GM12878 (cell line): ENCODE data around the gene SLC25A41. TPM values are rescaled to one million over a fixed set of nuclear protein-coding genes. Genes with fewer than 3 reads are reported as not detected.

Experiments used
- ATAC-seq: fragments of 200-7000 bp; cut with Tn5 transposase; 3 replicates; pipeline ENCODE4 v1.9.1; 2020; ENCODE audit warnings: mild to moderate bottlenecking, moderate library complexity
- BruUV-seq: library from RNA; stranded (reverse); fragments of 400-500 nt; replicated peaks from 2 replicates; lab custom pipeline; 2021; lab: Mats Ljungman, UMichigan
- CTCF ChIA-PET: fragments of 300-600 bp; sonication (Branson Sonifier 250); formaldehyde crosslinking; extraction: SDS; loops from one replicate; lab custom pipeline; 2021; ENCODE audit warnings: inconsistent platforms; lab: Yijun Ruan, JAX
- POLR2A ChIA-PET: fragments of 350-600 bp; formaldehyde crosslinking; extraction: SDS; loops from one replicate; lab custom pipeline; 2021; ENCODE audit warnings: inconsistent platforms; lab: Charles Lee
- RAD21 ChIA-PET: fragments of 300-600 bp; sonication (Branson Sonifier 250); formaldehyde crosslinking; loops from one replicate; lab custom pipeline; 2023; ENCODE audit warnings: antibody characterized with exemption; ENCODE audit not compliant: unreplicated experiment; lab: Charles Lee
- SMC1A ChIA-PET: fragments of 300-600 bp; sonication (Branson Sonifier 250); formaldehyde crosslinking; loops from one replicate; lab custom pipeline; 2023; ENCODE audit not compliant: unreplicated experiment, uncharacterized antibody; lab: Charles Lee
- DNase-seq: peaks from one replicate; pipeline ENCODE4 v3.0.0-alpha.2; 2011; ENCODE audit warnings: low read depth, low spot score
- FAIRE-seq: peaks from 3 replicates; lab custom pipeline; 2011; peaks lifted over from hg19 to GRCh38; lab: Jason Lieb, UNC
- H2AFZ ChIP-seq: 2 replicates; pipeline ENCODE4 v1.6.0; 2011; ENCODE audit warnings: low read depth, low read length, control low read depth; ENCODE audit not compliant: control insufficient read depth
- H3K27ac ChIP-seq: 2 replicates; pipeline ENCODE4 v1.5.1; 2011; ENCODE audit warnings: control low read depth; ENCODE audit not compliant: control insufficient read depth, insufficient read depth
- H3K27me3 ChIP-seq, 2 experiments: replicated peaks in 1 of 2; 2 replicates each; pipeline versions ENCODE4 v1.6.0 to v1.6.1; 2011; ENCODE audit warnings: low read length in 1 of 2; ENCODE audit not compliant: control insufficient read depth in 2 of 2, insufficient read depth in 2 of 2
- H3K36me3 ChIP-seq, 2 experiments: 2 replicates each; pipeline ENCODE4 v1.5.1; 2011; ENCODE audit warnings: low read length in 1 of 2; ENCODE audit not compliant: control insufficient read depth in 2 of 2, insufficient read depth in 2 of 2
- H3K4me1 ChIP-seq: 2 replicates; pipeline ENCODE4 v1.6.1; 2011; ENCODE audit warnings: mild to moderate bottlenecking, low read length, moderate library complexity, mixed read lengths; ENCODE audit not compliant: control insufficient read depth, insufficient read depth
- H3K4me2 ChIP-seq: 2 replicates; pipeline ENCODE4 v1.6.0; 2011; ENCODE audit warnings: control low read depth; ENCODE audit not compliant: control insufficient read depth, insufficient read depth
- H3K4me3 ChIP-seq: fragments of 200-600 bp; sonication (generic); 2 replicates; pipeline ENCODE4 v1.5.1; 2016
- H3K79me2 ChIP-seq: 2 replicates; pipeline ENCODE4 v1.6.0; 2011; ENCODE audit warnings: low read length; ENCODE audit not compliant: control insufficient read depth, insufficient read depth
- H3K9ac ChIP-seq: 2 replicates; pipeline ENCODE4 v1.8.0; 2011; ENCODE audit warnings: low read length, control low read depth, mixed read lengths; ENCODE audit not compliant: control insufficient read depth, insufficient read depth
- H3K9me3 ChIP-seq: replicated peaks from 3 replicates; pipeline ENCODE4 v1.5.1; 2011; ENCODE audit warnings: mild to moderate bottlenecking, low read length; ENCODE audit not compliant: control insufficient read depth, insufficient read depth
- H4K20me1 ChIP-seq: 2 replicates; pipeline ENCODE4 v1.6.0; 2011; ENCODE audit not compliant: control insufficient read depth, insufficient read depth
- CBX5 ChIP-seq: sonication (generic); IDR thresholded peaks from 2 replicates; pipeline ENCODE4 v1.6.1; 2016; ENCODE audit warnings: low read depth, moderate library complexity, mild to moderate bottlenecking, inconsistent platforms
- DPF2 ChIP-seq: fragments of 450-650 bp; IDR thresholded peaks from 2 replicates; pipeline ENCODE4 v1.6.1; 2017; ENCODE audit warnings: mild to moderate bottlenecking
- KLF5 ChIP-seq: fragments of 450-650 bp; IDR thresholded peaks from 2 replicates; pipeline ENCODE4 v1.6.1; 2014; ENCODE audit warnings: mild to moderate bottlenecking; ENCODE audit not compliant: partially characterized antibody
- NRF1 ChIP-seq: conservative IDR thresholded peaks from 2 replicates; pipeline ENCODE4 v1.6.1; 2011; ENCODE audit warnings: mild to moderate bottlenecking, low read depth, low read length, improper control_type of control experiment
- RCOR1 ChIP-seq: conservative IDR thresholded peaks from 2 replicates; pipeline ENCODE4 v1.6.1; 2012; ENCODE audit warnings: low read depth, low read length, improper control_type of control experiment
- RELB ChIP-seq: fragments of 450-650 bp; IDR thresholded peaks from 2 replicates; pipeline ENCODE4 v1.6.1; 2017; ENCODE audit warnings: low read depth, mild to moderate bottlenecking, moderate library complexity
- RFX5 ChIP-seq: IDR thresholded peaks from 2 replicates; pipeline ENCODE4 v1.6.1; 2011; ENCODE audit warnings: low read depth, low read length, improper control_type of control experiment
- SMC3 ChIP-seq: IDR thresholded peaks from 2 replicates; pipeline ENCODE4 v1.6.1; 2011; ENCODE audit warnings: low read length, improper control_type of control experiment, borderline replicate concordance
- SREBF2 ChIP-seq: IDR thresholded peaks from 2 replicates; pipeline ENCODE4 v1.6.1; 2012; ENCODE audit warnings: mild to moderate bottlenecking, low read length
- WGBS: methylation state at CpG from one replicate; pipeline ENCODE4 v1.1.6; 2016; ENCODE audit warnings: low lambda C conversion rate; ENCODE audit not compliant: insufficient replicate concordance, insufficient coverage; ENCODE audit errors: missing lambda C conversion rate; 5-methylcytosine and 5-hydroxymethylcytosine counted together
- in situ Hi-C: fragments of 300-500 bp; cut with MboI; formaldehyde crosslinking; loops from 9 replicates; pipeline ENCODE4 v1.14.3; 2018; ENCODE audit warnings: mixed read lengths
- intact Hi-C: fragments of 100-400 bp; cut with micrococcal nuclease; formaldehyde crosslinking; loops from one replicate; pipeline ENCODE4 v1.14.2; 2022; ENCODE audit not compliant: unreplicated experiment
- polyA plus RNA-seq, 11 experiments: library from polyadenylated mRNA; depleted of rRNA in 4 of 11; unstranded in 6 of 11; stranded (reverse) in 5 of 11; fragments of >200 nt; fragmentation: Nextera tagmentation in 4 of 11; fragmentation: Illumina TruSeq in 1 of 11; extraction: Ambion mirVana in 4 of 11; extraction: Trizol in 1 of 11; gene quantifications; 1 replicate in 1 of 11; 2 replicates in 10 of 11; pipeline versions ENCODE4 v1.2.1 to v1.2.3, GENCODE V29; 2011 to 2016; ENCODE audit warnings: inconsistent platforms in 2 of 11, missing spikeins in 2 of 11, low read depth in 1 of 11
- total RNA-seq, 4 experiments: library from RNA; depleted of rRNA in 3 of 4; stranded (reverse); fragments of >200 nt in 3 of 4; fragmentation: Illumina TruSeq in 1 of 4; extraction: Trizol in 1 of 4; gene quantifications; 2 replicates each; pipeline versions ENCODE4 v1.2.1 to v1.2.3, GENCODE V29; 2013 to 2021

Gene SLC25A41
- total and polyA plus RNA-seq, 10 of the 15 experiments (the other 5 are each of a cell fraction or from before 2014, with no cell fraction given): 0.23 to 1.2 (median 0.43) TPM; not detected in 2

- RAD21 ChIA-PET: interaction anchor here (1.2 kb wide), 1 partner anchor 22 kb away, joined by 3 read pairs; the partner anchor contains the start of gene ALKBH7
- no peak for FAIRE-seq
- POLR2A ChIA-PET: interaction anchor here (1.7 kb wide), 1 partner anchor 30 kb away, joined by 5 read pairs; the partner anchor contains the start of gene KHSRP
- H3K9ac ChIP-seq: no peak overlapping the region
- intact Hi-C loops (loop anchor here (10.0 kb wide), 1 partner anchor 110 kb away; the partner anchor contains the start of gene TUBB4A), in situ Hi-C loops (no loop called here)
- peaks cover 22% of the 10 kb centered on the region for H3K79me2 ChIP-seq
- 71% methylated on average over 3 of the region's 3 CpGs for WGBS
- CTCF ChIA-PET: no interaction called here
- H3K36me3 ChIP-seq: peaks cover 0 to 10% of the 10 kb centered on the region in 2 experiments; a peak in 1 of 4 replicates
- no peaks in the 10 kb centered on the region for H3K9me3 ChIP-seq
- no TSS peak for BruUV-seq
- no peak for DNase-seq
- no peak overlapping the region for H3K4me3 ChIP-seq
- peaks cover 11% of the 10 kb centered on the region for H3K4me1 ChIP-seq
- H2AFZ ChIP-seq: no peak overlapping the region
- no peaks in the 10 kb centered on the region for H3K27me3 ChIP-seq
- ATAC-seq: no peak
- SMC1A ChIA-PET: interaction anchor here (1.5 kb wide), 1 partner anchor 9 kb away, joined by 3 read pairs; no protein-coding TSS in a partner anchor
- no peak overlapping the region for H3K27ac ChIP-seq
- no peak overlapping the region for H3K4me2 ChIP-seq
- no peaks in the 10 kb centered on the region for H4K20me1 ChIP-seq
- TF ChIP-seq RFX5: no peak
- TF ChIP-seq SREBF2: no peak
- no peak for TF ChIP-seq RELB
- no peak for TF ChIP-seq CBX5
- TF ChIP-seq KLF5: no peak
- no peak for TF ChIP-seq NRF1
- no peak for TF ChIP-seq RCOR1
- no peak for TF ChIP-seq SMC3
- no peak for TF ChIP-seq DPF2
- TF ChIP-seq, all 136 proteins: peak for 0
These were observed 38.7 kb downstream of the SLC25A41 start for GRCh38 chr19:6394831-6395230.
